Retinal pigment epithelial cell (primary cell): ENCODE data around the gene CAMKK2.

Experiments used
- DNase-seq: peaks from one replicate; pipeline ENCODE4 v3.0.0-alpha.2; 2010; ENCODE audit warnings: low read depth
- H3K4me3 ChIP-seq: 2 replicates; pipeline ENCODE4 v1.5.1; 2011; ENCODE audit warnings: mild to moderate bottlenecking, low read length, control low read depth, moderate library complexity
- CTCF ChIP-seq: conservative IDR thresholded peaks from 2 replicates; pipeline ENCODE4 v1.5.1; 2011; ENCODE audit warnings: low read depth, low read length, control low read depth, inconsistent platforms

The CAMKK2 gene

GRCh38 chr12:121189131-121189530, 107.4 kb downstream of the CAMKK2 start:
- DNase-seq = no peak
- H3K4me3 ChIP-seq = no peak overlapping the region
- no peak for TF ChIP-seq CTCF

- DNase-seq = no peak
- H3K4me3 ChIP-seq = no peak overlapping the region
- no peak for TF ChIP-seq CTCF
These were observed 108.3 kb downstream of the CAMKK2 start for GRCh38 chr12:121188227-121188626.
